Measurements from ENCODE around the gene UBE2O.

DNA sequence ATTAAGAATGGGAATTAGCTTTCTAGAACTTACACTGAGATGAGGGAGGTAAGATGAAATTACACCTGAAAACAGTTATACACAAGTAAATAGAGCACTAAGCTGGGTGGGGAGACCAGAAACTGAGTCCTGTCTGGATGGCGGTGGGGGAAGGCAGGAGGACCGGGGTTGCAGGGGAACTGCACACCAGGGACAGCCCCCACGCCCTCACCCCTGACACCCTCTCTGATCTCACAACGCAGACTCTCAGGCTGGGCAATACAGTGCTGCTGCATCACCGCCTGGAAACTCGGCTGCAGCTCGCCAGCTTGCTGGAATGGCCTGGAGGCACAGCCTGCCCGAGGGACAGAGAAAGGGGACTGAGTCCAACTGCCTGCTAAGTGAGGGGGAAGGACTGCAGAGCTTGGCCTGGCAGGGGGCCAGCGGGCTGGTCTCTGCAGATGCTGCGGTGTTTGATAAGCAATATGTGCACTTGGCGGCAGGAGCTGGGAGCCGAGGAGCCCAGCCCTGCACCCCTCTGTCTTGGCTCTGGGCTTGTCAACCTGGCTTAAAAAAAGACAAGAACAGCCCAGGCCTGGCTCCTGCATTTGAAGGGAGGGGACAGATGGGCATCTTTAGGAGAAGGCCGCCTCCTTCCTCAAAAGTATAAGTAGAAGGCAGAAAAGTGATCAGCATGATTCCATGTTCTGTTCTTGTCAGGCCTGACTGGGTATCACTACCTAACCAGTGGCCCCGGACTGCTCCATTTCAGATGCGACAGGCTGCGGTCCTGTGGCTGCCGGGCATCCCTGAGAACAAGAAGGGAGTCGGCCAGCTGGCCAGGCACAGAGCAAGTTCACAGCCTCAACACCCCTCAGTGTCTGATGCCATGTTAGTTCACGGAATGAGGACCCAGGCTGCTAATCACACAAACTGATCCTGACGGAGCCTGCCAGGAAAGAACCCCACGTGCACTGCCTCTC is 38.3 kb downstream of the UBE2O start:
- TF ChIP-seq, protein P1, sequence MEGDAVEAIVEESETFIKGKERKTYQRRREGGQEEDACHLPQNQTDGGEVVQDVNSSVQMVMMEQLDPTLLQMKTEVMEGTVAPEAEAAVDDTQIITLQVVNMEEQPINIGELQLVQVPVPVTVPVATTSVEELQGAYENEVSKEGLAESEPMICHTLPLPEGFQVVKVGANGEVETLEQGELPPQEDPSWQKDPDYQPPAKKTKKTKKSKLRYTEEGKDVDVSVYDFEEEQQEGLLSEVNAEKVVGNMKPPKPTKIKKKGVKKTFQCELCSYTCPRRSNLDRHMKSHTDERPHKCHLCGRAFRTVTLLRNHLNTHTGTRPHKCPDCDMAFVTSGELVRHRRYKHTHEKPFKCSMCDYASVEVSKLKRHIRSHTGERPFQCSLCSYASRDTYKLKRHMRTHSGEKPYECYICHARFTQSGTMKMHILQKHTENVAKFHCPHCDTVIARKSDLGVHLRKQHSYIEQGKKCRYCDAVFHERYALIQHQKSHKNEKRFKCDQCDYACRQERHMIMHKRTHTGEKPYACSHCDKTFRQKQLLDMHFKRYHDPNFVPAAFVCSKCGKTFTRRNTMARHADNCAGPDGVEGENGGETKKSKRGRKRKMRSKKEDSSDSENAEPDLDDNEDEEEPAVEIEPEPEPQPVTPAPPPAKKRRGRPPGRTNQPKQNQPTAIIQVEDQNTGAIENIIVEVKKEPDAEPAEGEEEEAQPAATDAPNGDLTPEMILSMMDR (IDR thresholded peaks at IDR 0.05; ENCODE audit: low read length) = no peak
- TF ChIP-seq EZH2 (IDR thresholded peaks at IDR 0.05; ENCODE audit: borderline replicate concordance, low read length) = no peak

Data from OCI-LY1 (cell line).